ENCODE data around the gene TALDO1.

Gene TALDO1

DNA sequence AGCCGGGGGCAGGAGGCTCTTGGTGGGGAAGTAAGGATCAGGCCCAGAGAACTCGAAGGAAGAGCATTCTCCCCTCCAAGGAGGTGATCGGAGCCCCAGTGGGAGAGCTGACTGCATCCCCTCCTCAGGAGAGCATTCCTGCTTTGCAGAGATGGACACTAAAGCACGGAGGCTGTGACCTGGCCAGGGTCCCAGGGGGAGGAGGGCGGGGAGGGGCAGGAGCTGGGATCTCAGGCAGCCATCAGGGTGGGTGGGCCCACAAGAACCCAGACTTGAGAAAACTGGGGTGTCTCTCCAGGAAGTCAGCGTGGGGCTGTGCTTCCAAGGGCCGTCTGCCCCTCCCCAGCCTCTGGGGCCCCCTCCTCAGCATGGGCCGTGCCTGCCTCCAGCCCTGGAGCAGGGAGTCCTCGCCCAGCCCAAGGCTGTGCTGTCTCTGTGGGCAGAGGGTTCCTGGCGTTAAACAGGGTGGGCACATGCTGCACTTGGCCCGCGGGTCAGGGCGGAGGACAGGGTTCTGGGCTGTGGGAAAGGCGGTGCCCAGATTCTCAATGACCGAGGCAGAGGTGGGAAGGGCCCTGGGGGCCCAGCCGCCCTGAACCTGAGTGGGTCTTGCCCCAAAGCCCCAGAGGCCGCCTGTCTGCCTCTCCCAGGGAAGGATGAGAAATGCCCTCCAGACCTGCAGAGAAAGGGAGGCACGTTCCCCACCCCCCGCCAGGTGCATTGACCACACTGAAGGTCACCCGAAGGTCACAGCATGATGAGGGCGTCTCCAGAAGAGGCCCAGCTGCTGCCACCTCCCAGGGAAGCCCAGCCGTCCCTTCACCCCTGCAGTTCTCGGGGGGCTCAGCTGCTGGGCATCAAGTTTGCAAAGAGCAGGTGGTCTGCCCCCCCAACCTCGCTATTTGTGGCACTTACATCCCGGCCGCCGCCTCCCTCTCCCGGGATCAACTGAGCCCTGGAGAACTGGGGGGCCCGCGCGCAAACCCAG, 42.0 kb downstream of the TALDO1 start:
- FAIRE-seq = no peak

DNA sequence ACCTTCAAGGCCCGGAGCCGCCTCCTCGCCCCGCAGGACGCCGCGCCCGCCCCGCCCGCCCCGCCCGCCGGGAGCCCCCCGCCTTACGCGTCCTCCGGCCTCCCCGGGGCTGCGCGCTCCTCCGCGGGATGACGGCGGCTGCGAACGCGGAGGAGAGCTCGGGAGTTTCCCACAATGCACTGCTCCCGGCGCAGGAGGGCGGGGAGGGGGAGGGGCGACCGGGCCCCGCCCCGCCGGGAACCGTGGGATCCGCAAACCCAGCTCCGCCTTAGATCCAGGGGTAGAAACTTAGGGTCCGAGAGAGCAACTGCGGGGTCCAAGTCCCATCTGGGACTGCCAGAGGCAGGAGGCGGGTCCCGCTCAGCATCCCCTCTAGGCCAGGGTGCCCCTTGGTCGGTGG, 42.7 kb downstream of the TALDO1 start, which contains the start of gene CEND1:
Gene CEND1 (minus strand): TSS at position 148 of the 400 bp plus-strand sequence. CDS start 1,514 bp downstream, outside the sequence.
- no peak for FAIRE-seq

DNA sequence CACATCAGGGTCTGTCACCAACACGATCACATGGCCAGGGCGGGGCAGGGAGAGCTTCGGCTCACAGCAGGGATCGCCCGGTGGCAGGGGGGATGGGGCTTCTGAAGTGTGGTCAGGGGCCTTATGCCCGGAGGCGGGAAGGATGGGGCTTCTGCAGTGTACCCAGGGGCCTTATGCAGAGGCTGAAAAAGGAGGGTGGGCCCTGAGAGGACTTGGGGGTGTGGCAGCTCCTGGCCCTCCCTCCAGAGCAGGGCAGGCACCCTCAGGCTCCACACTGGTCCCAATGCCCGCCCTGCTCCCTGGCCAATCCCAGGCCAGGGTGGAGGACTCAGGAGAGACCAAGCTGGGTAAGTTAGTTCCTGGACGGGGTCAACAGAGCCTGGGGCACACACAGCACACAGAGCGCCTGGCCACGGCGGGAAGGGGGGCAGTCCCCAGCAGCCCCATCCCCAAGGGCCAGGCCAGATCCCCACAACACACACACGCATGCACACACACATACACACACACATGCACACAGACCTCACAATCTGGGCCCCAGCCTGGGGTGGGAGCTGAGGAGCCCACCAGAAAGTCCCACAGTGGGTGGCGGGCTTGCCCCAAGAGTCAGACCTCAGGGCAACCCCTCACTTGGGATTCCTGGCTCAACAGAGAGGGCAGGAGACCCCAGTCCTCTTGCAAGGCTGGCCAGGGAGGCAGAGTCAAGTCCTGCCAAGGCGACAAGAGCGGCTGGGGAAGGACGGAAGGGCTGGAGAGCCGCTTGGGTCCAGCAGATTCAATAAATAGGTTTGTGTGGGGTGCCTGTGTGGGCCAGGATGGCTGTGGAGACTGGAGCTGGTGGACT, 43.7 kb downstream of the TALDO1 start:
- FAIRE-seq = no peak

DNA sequence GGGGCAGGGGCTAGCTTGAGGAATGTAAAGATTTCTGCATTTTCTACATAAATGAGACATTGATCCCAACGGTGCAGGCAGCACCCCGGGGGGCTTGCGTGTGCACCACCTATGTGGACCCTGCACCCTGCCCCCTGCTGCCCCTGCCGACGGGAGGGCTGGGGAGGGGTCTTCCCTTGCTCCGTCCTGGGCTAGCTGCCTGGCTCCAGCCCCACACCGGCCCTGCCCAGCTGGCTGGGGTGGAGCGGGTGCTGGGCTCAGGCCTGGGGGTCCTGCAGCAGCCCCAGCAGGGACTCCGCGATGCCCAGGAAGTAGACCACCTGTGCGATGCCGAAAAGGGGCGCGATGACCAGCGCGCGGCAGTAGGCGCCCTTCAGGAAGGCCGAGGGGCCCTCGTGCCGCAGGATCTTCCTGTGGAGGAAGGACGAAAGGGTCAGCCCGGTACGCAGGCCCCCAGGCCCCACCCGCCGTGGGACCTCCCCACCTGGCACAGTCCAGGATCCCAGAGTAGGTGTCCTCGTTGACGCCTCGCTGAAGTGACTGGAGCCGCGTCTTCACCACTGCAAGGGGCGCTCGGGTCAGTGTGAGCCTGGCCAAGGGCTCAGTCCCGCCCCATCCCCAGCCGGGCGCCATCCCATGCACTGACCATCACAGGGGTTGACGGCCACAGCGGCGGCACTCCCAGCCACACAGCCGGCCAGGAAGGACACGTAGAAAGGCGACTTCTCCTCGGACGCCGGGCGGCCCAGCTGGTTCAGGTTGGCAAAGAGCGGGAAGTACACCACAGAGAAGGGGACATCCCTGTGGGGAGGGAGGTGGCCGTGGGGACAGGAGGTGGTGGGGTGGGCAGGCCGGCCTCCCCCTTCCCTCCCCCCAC, 44.6 kb downstream of the TALDO1 start:
- no peak for FAIRE-seq

DNA sequence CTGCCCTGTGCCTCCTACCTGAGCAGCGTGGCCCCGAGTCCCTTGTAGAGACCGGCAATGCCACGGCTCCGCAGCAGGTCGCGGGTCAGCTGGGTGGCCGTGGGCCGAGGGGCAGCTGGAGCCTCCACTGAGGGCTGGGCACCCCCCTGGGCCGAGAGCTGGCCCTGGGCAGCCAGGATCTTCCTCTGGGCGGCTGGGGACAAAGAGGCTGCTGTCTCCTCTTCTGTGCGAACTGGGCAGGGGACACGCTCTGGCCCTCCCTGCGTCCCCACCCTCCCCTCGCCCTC, 45.2 kb downstream of the TALDO1 start:
- FAIRE-seq = no peak

DNA sequence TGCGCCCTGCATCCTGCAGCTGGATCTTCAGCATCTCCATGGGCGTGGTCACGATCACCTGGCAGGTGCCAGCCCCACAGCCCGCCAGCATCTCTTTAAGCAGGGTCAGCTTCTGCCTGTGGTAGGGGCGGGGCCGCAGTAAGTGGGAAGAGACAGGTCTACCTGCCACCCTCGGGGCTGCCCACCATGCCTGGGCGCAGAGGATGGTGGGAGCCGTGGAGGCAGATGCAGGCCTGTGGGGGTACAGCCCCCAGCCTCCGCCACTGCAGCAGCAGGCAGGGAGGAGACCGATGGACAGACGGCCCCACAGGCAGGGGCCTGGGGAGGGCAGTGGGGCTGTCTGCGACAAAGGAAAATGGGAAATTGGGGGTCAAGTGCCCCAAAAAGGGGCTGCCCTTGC, 45.6 kb downstream of the TALDO1 start:
- no peak for FAIRE-seq

DNA sequence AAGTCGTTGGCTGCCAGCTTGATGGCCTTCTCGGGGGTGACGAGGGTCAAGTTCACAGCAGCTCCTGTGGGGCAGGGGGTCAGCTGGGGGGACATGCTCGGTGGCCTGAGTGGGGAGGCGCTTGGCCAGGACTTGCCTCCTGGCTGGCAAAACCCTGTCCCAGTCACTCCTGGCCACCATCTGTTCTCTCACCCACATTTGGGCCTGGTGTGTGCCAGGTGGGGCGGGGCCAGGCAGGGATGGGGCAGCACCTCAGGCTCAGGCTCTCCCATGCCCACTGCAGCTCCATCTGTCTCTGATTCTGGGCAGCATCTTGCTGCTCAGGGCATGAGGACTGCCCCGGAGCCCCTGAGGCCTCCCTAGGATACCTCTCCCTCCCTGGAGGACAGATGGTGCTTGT, 46.3 kb downstream of the TALDO1 start:
- no peak for FAIRE-seq

DNA sequence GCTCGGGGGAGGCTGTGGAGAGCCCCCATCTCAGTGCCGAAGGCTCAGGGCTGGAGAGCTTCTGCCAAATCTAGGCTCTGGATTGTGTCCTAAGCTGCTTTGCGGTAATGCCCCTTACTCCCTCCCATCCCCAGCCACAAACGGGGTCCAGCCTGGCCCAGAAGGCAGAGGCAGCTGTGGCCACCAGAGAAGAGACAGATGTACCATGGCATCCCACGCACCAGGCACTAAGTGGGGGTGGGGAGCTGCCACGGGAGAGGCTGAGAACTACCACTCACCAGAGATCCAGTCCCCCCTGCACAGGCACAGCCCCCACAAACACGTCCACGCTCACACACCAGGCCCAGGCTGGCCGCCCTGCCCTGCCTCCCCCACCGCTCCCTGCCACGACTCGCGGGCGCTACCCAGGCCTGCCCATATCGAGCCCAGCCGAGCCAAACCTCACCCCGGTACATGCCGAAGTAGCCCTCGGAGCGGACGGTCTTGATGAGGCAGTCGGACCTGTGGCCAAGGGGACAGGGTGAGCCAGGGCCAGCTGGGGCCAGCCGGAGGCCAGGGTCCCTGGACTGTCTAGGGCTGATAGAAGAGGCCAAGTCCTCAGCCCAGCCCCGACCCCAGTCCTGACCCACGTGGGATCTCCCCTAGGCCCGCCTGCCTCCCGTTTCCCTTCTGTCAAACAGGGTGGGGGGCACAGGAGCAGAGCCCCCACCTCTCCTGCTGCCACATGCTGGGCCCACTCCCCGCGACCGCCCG, 46.9 kb downstream of the TALDO1 start:
- no peak for FAIRE-seq

DNA sequence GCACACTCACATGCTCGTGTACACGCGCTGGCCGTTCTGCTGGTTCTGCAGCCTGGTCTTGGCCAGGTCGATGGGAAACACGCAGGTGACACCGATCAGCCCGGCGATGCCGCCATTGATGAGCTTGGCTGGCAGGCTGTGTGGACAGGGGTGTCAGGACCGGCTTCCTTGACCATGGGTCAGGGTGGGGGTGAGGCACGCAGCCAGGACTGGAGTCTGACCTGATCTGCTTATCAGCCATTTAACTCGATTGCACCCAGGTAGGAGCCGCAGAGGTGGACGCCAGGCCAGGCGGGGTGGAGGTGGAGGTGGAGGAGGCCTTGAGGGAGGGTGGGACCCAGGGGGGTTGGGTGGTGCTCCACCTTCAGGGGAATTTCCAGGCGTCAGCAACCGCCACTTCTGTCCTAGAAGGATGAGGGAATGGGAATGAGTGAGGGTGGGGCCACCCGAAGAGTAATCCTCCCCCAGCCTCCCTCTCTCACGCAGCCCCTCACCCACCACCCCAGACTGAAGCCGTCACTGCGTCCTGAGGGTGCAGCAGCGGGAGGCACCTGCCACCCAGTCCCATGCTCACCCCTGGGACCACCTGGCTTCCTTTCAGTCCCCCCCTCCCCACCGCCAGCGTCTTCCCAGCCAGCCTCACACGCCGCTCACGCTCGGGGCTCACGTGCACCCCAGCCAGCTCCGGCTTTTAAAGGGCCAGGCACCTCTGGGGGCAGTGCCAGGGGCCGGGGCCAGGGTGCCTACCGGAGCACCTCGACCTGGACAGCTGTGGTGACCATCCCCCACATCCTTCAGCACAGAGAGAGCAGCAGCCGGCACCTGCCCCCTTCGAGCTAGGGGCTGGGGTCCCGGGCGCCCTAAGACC, 47.7 kb downstream of the TALDO1 start:
- FAIRE-seq = no peak

DNA sequence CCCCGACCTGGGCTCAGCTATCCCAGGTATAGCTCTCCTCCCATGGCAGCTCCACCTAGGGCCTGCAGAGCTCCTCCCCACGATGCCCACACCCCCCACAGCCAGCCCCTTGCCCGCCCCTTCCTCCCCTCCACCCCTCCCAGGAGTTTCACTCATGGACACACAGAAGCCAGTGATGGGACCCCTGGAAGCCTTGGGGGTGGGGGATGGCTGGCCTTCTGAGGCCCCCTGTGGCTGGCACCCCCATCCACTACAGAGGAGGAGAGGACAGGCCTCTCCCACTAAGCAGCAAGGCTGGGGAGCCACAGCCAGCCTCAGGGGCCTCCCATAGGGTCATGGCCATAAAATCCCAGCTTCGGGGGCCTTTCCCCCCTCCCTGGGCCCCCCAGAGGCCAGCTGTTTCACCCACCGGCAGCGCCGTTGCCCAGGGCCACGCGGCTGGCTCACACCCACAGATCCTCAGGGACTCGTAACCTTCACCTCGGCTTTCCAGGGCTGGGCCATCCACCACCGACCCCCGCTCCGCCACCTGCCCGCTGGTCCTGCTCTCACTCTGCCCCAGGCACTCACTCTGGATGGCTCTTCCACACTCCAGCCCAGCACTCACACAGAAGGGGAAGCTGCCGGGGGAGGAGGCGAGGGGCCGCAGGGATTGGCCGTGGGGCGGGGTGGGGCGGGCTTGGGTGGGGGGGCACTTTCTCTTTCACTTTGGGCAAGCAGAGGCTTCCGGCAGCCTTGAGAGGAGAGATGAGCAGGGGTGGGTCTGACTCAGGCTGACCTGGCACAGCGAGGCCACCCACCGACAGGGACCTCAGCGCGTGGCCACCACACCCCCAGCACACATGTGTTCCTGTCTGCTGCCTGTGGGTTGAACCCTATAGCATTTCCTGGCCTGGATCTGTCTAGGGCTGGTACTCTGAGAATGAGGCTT, 48.6 kb downstream of the TALDO1 start:
- no peak for FAIRE-seq

DNA sequence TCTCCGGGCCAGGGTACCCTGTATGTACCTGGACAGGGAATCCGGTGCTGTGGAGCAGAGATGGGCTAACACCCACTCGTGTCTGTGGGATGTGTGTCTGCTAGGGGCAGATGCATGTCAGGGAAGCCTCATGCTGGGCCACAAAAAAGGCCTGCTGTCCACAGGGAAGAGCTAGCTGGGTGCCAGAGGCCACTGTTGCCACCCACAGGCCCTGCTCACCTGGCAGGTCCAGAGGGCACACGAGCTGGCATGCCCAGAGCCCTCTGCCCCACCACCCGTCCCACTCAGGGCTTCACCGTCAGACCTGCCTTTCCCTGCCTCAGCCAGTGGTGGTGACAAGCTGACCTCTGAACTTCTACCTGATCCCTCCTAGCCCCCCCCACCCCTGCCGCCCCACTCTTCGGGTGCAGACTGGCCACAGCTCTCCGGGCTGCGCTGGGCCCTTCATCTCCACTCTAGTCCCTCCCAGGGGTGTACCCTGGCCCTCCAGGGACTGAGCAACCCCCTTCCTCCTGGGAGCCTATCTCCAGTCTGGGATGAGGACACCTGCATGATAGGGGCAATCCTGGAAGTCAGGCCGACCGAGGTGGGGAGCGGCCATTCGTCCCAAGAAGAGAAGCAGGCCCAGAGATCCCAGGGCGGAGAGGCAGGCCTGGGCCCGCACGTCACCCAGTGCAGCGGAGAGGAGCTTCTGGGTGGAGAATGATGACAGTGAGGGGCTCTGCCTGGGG, 49.5 kb downstream of the TALDO1 start:
- no peak for FAIRE-seq

DNA sequence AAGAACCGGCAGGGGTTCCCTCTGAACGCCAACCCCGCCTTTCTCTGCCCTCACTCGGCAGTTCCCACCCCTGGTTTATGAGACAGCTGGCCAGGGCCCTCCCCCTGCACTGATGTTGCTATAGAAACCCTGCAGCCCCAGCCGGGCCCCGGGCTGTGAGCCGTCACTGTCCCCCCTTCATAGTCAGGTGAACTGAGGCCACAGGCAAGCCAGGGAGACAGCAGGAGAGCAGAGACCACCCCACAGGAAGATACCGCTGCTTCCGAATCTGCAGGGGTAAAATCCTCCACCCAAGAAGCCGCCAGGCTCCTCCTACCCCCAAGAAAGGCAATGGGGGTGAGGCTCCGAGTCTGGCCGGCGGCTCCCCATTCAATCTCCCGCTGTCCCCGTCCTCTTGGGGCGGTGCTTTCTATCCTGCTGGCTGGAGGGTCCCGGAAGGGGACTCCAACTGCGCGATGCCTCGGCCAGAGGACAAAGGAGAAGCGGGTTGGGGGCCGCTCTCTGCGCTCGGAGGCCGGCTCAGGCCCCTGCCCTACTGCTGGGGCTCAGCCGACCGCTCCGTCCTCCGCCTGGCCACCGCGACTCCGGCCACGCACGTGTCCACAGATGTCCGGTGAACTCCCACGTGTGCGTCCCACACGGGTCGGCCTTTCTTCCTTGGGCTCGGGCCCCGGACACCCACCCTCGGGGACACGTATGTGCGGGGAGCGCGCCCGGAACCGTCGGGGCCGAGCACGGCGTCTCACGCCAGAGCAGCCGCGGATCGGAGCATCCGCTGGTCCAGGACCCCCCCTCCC, 50.2 kb downstream of the TALDO1 start:
- no peak for FAIRE-seq

DNA sequence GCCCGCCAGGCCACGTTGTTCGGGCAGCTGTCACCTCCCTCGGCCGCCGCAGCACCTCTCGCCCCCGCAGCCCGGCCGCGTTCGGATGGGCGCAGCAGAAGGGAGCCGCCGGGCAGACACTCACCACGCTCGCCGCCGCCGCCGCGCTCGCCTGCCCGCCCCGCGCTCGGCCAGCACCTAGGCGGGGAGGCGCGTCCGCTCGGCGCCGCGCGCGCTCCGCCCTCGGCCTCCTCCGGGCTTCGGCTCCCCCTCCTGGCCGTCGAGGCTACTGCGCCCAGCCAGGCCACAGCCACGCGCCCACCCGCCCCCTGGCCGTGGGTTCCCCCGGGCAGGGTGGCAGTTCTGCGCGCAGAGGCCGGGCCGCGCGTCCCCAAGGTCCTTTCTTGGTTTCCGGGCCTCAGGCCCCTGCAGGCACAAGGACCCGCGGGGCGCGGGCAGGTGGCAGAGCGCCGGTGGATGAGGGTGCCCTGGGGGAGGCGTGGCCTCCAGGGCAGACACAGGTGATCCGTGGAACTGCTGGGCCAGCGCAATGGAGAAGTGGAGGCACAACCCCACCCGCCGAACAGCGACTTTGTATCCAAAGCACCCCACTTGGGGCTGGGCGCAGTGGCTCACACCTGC, 50.9 kb downstream of the TALDO1 start, which contains the start of gene SLC25A22:
Gene SLC25A22 (minus strand): TSS at position 189 of the 621 bp plus-strand sequence. CDS start 3,275 bp downstream, outside the sequence.
- no peak for FAIRE-seq

DNA sequence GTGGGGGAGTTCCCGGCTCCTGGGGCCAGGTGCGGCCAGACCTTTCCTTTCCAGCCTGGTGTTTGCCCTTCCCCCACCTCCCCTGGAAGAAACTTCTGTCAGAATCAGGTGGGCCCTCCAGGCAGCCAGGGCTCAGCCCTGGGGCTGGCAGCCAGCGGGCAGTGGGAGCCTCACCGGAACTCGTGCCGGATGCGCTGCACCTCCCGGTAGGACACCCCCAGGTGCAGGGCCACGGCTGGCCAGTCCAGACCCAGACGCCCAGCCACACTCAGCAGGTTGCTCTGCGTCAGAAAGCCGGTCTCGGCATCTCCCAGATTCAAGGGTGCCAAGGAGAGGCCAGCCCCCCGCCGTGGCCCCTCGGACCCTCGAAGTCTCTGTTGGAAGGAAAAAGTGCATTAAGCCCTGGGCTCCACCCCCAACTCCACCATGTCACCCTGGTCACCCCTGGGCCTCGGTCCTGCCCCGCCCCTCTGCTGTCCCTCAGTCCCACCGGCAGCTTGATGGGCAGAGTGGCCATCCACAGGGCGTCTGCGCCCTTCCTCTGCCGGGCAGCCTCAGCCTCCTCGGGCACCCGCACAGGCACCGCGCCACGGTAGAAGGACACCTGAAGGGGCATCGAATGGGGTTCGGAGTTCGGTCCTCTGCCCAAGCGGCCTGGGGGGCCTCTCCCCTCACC, 52.5 kb downstream of the TALDO1 start:
- FAIRE-seq = no peak

DNA sequence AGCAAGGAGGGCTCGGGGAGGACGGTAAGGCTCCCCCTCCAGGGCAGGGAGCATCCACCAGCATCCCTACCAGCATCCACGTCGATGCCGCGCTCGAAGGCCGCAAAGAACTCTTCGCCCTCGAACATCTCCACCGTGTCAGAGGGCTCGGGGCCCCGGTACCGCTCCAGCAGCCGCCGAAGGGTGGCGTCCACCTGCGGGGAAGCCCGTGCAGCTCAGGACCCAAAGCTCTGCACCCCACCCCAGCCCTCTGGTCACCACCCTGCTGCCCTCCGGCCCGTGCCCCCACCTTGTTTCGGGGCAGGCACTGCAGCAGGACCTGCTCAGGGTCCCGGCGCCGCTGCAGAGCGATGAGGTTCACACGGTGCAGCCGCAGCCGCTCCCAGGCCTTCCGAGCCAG, 53.2 kb downstream of the TALDO1 start:
- FAIRE-seq = no peak

DNA sequence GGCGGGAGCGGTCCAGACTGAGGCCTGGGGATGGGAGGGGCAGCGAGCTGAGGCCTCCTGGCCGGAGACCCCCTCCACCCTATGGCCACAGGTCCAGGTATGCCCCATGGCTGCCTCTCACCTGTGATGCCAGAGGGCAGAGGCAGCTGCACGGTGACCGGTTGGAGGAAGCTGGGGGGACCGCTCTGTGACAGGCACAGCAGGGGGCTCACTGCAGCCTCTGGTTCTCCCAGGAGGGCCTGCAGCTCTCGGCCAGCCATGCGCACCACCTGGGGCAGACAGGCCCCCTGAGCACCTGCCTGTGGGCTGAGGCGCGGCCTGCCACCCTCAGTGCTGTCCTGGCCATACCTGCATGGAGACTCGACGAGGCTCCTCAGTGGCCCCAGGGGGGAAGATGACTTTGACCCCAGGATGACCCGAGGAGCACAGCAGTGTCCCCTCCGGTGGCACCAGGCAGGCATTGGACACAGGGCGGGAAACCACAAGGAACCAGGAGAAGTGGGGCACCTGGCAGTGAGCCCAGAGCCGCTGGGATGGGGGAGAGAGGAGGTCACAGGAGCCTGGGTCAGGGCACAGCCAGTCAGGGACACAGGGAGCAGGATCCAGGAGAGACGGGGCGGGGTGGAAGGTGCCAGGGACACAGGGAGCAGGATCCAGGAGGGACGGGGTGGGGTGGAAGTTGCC, 54.0 kb downstream of the TALDO1 start:
- FAIRE-seq = no peak
